Mesothelial cell of epicardium (in vitro differentiated cells): Measurements from ENCODE around the gene PELI2. TPM values are rescaled to one million over a fixed set of nuclear protein-coding genes. Genes with fewer than 3 reads are reported as not detected.

Source experiments
- DNase-seq, 2 experiments: peaks; one replicate each; pipeline ENCODE4 v3.0.0; 2021; ENCODE audit warnings: low spot score in 2 of 2; ENCODE audit not compliant: unreplicated experiment in 2 of 2
- H3K27ac Mint-ChIP-seq: 2 replicates; pipeline ENCODE4 v1.8.0; 2021; ENCODE audit warnings: mixed read lengths
- H3K27me3 Mint-ChIP-seq: 2 replicates; pipeline ENCODE4 v1.8.0; 2021; ENCODE audit warnings: low read depth, mixed read lengths
- H3K36me3 Mint-ChIP-seq: 2 replicates; pipeline ENCODE4 v1.8.0; 2021; ENCODE audit warnings: mixed read lengths
- H3K4me1 Mint-ChIP-seq: 2 replicates; pipeline ENCODE4 v1.8.0; 2021; ENCODE audit warnings: mixed read lengths
- H3K4me3 Mint-ChIP-seq: 2 replicates; pipeline ENCODE4 v1.8.0; 2021; ENCODE audit warnings: mild to moderate bottlenecking, moderate library complexity, mixed read lengths
- H3K9me3 Mint-ChIP-seq: 2 replicates; pipeline ENCODE4 v1.8.0; 2021; ENCODE audit warnings: mixed read lengths
- CTCF ChIP-seq: fragments of 200-600 bp; sonication (generic); IDR thresholded peaks from one replicate; pipeline ENCODE4 v1.5.0; 2021; ENCODE audit warnings: antibody characterized with exemption; ENCODE audit not compliant: unreplicated experiment
- total RNA-seq: library from RNA; stranded (reverse); gene quantifications from 3 replicates; pipeline ENCODE4 v1.2.1, GENCODE V29; 2021

Gene PELI2
- total RNA-seq, 1 donor from 2014 or later: 10.0 TPM

DNA sequence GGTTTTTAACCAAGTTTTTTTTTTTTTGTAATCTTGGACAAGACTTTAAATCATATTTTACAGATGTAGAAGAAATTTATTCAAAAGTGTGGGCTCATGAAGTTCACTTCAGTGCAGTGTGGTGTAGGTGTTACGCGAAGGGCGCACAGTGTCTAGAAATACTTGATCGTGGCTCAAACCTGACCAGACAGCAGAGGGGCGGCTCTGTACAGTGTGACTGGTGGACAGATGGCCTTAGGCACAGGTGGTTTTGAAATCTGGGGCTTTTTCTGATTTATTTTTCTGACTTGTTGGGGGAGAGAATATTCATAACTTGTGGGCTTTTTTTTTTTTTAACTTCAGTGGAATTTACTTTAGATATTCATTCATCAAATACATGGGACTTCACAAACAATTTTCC is 179.2 kb downstream of the PELI2 start:
- no peaks in the 10 kb centered on the region for H3K4me1 Mint-ChIP-seq
- H3K36me3 Mint-ChIP-seq: peaks cover 3% of the 10 kb centered on the region
- no peak overlapping the region for H3K27ac Mint-ChIP-seq
- no peaks in the 10 kb centered on the region for H3K27me3 Mint-ChIP-seq
- TF ChIP-seq CTCF: no peak
- H3K4me3 Mint-ChIP-seq: no peak overlapping the region
- no peaks in the 10 kb centered on the region for H3K9me3 Mint-ChIP-seq
- DNase-seq: no peak

DNA sequence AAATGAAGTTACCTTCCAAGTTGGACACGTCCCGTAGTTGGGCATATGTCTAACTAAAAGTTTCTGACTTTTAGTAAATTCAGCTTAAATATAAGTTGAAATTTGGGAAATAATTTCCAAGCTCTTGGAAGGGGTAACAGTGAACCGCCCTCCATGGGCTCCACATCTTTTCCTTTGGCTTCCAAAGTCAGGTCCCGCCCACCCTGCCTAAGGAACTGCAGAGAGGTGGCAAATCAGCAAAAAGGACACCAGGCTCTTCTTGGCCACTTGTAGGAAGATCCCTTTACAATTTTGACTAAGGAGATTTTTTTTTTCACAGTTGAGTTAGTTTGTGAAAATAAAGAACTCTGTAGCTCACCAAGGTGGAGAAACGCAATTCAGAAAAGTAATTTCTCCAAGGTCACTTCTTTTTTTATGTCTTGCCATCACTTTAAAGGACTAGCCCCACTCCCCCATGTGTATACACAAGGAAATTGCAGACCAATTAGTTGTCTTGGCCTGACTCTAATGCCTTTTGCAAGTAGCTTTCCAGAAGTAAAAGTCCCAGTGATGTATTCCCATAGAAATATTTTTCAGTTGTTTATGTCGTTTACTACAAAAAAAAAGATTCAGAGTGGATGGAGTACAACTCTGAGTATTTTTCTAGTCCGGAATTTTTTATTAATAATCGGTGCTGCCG is 181.2 kb downstream of the PELI2 start:
- no peak for TF ChIP-seq CTCF
- no peak overlapping the region for H3K4me3 Mint-ChIP-seq
- H3K27ac Mint-ChIP-seq: no peak overlapping the region
- DNase-seq: no peak
- peaks cover 4% of the 10 kb centered on the region for H3K9me3 Mint-ChIP-seq
- no peaks in the 10 kb centered on the region for H3K4me1 Mint-ChIP-seq
- no peaks in the 10 kb centered on the region for H3K27me3 Mint-ChIP-seq
- peaks cover 3% of the 10 kb centered on the region for H3K36me3 Mint-ChIP-seq

- Mint-ChIP-seq H3K4me1 (no peaks in the 10 kb centered on the region), H3K36me3 (peaks cover 3% of the 10 kb centered on the region), H3K27ac (no peak overlapping the region), H3K9me3 (peaks cover 4% of the 10 kb centered on the region), H3K4me3 (no peak overlapping the region), H3K27me3 (no peaks in the 10 kb centered on the region)
- no peak for DNase-seq
- no peak for TF ChIP-seq CTCF
Measured at GRCh38 chr14:56300495-56300894, 182.3 kb downstream of the PELI2 start.

DNA sequence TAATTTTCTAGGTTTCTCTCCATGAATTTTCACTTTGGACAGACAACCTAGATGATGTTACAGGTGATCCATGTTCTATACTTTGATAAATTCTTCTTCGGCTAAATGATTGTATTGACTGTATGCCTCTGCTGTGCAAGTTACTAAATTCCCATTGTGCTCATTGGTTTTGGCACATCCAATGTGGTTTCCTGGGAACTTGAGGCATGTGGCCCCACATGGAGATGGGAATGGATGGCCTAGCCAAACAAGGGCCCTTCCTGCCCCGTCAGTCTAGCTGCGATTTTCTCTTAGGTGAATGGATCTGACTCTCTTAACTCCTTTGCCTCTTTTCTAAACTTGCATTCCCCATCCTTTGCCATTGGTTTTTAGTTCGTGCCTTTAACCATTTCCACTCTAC is 186.2 kb downstream of the PELI2 start:
- TF ChIP-seq CTCF: no peak
- no peaks in the 10 kb centered on the region for H3K36me3 Mint-ChIP-seq
- no peaks in the 10 kb centered on the region for H3K27me3 Mint-ChIP-seq
- DNase-seq: no peak
- no peaks in the 10 kb centered on the region for H3K4me1 Mint-ChIP-seq
- H3K4me3 Mint-ChIP-seq: no peak overlapping the region
- H3K27ac Mint-ChIP-seq: no peak overlapping the region
- peaks cover 4% of the 10 kb centered on the region for H3K9me3 Mint-ChIP-seq

DNA sequence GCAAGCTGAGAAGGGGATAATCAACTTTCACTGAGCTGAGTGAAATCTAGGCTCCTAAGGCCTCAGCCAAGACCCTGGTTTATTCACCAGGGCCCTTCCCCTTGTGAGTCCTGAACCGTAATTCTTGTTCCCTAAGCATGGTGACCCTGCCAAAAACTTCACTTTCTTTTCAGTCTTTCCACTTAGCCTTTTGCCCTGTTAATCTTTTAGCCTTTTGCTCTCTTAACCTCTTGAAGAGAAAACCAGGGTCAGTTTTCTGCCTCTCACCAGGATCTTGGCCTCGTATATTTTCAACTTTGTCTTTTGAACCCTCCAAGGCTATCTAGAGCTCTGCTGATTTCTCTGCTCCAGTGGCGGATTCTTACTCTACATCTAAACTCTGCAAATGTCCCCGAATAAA is 191.0 kb downstream of the PELI2 start:
- Mint-ChIP-seq H3K4me1 (peaks cover 2% of the 10 kb centered on the region), H3K4me3 (no peak overlapping the region), H3K27me3 (no peaks in the 10 kb centered on the region), H3K36me3 (no peaks in the 10 kb centered on the region), H3K9me3 (no peaks in the 10 kb centered on the region), H3K27ac (no peak overlapping the region)
- TF ChIP-seq CTCF: no peak
- DNase-seq: no peak

- no peaks in the 10 kb centered on the region for H3K36me3 Mint-ChIP-seq
- no peaks in the 10 kb centered on the region for H3K27me3 Mint-ChIP-seq
- H3K4me3 Mint-ChIP-seq: no peak overlapping the region
Measured at GRCh38 chr14:56310643-56311042, 192.4 kb downstream of the PELI2 start.

More at GRCh38 chr14:56310643-56311042, 192.4 kb downstream of the PELI2 start:
- TF ChIP-seq CTCF: no peak
- DNase-seq: no peak
- no peaks in the 10 kb centered on the region for H3K9me3 Mint-ChIP-seq
- peaks cover 2% of the 10 kb centered on the region for H3K4me1 Mint-ChIP-seq
- no peak overlapping the region for H3K27ac Mint-ChIP-seq
